DND-41 (cell line): ENCODE data around the gene ATG12.

Source experiments
- CTCF ChIP-seq: IDR thresholded peaks from 2 replicates; pipeline ENCODE4 v1.5.1; 2012; ENCODE audit warnings: borderline replicate concordance, low read length, moderate library complexity, mild to moderate bottlenecking; ENCODE audit not compliant: poor library complexity, severe bottlenecking; ENCODE audit errors: extremely low read depth
- EZH2 ChIP-seq: IDR thresholded peaks from 3 replicates; pipeline ENCODE4 v1.6.1; 2012; ENCODE audit warnings: borderline replicate concordance, low read depth, mild to moderate bottlenecking, moderate library complexity, low read length, inconsistent platforms; ENCODE audit not compliant: severe bottlenecking

GRCh38 chr5:115849258-115849798, 8.0 kb upstream of the ATG12 start:
- TF ChIP-seq CTCF (no peak), EZH2 (no peak)
